GM21528 (cell line): ENCODE results near the gene LMO2.

ENCODE experiments used
- ATAC-seq: cut with Tn5 transposase; IDR thresholded peaks from one replicate; pipeline ENCODE4 v1.9.1; 2021; ENCODE audit warnings: mild to moderate bottlenecking, moderate library complexity; ENCODE audit not compliant: unreplicated experiment, low FRiP score

The LMO2 gene

DNA sequence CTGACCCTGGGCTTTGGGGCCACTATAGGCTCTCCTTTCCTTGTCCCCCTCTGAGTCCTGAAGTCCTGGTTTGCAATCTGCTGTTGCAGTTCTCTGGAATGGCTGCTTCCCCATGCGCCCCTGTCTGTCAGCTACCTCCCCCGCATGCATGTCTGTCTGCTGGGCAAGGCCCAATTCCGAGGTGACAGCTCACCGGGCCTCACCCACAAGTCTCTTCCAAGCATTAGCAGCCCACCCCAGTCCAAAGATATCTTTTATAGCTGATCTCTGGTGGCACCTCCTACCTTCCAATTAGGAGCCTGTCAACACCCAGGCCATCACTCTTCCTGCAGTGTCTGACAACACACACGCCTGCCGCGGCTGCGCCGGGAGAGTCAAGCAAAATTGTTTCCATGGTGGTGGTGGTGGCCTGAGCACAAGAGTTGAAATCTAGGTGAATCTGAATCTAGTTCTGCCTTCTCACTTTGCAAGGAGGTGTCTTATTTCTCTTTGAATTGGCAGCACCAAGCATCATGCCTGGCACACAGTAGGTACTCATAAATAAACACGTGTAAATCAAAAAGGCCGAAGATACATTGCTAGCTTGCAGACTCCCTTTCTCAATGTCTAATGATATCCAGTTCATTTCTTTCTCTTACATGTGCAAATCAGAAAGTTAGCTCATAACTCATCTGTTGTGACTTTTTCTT is 1.2 kb upstream of the LMO2 start:
- ATAC-seq: no peak

GRCh38 chr11:33889821-33890378 is 2.0 kb downstream of the LMO2 start:
- no peak for ATAC-seq

DNA sequence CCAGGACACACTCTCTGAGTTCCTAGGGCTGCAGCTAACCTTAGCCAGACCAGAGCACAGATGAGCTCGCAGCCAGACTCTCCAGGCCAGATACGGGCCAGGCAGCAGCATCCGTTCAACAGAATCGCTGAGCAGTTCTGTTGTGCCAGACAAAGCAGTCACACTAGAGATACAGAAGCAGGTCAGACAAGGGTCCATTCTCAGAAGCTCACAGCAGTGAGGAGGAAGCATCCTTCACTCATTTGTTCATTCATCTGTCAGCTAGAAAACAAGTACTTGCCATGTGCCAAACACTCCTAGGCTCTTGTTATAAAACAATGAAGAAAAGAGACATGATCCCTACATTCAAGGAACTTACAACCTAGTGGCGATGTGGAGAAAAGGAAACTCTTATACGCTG is 2.6 kb downstream of the LMO2 start:
- no peak for ATAC-seq

DNA sequence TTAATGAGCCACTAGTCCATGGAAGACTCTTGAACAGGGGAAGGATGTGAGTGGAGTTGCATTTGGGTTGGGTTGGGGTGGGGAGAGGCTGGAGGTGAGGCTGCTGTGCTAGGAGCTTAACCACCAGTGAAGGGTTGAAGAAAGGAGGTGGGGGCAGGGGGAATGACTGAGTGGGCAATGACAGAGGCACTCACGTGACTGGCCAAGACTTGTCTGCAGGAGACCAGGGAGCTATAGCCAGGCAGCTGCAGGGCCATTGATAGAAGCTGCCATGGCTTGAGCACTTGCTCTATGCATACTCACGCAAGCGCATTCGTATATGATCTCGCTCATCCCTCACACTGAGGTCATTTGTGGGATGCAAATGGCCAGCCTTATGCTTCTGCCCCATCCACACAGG is 4.0 kb downstream of the LMO2 start:
- ATAC-seq: no peak

- ATAC-seq: no peak
Observed at GRCh38 chr11:33885338-33886005, 6.4 kb downstream of the LMO2 start.

DNA sequence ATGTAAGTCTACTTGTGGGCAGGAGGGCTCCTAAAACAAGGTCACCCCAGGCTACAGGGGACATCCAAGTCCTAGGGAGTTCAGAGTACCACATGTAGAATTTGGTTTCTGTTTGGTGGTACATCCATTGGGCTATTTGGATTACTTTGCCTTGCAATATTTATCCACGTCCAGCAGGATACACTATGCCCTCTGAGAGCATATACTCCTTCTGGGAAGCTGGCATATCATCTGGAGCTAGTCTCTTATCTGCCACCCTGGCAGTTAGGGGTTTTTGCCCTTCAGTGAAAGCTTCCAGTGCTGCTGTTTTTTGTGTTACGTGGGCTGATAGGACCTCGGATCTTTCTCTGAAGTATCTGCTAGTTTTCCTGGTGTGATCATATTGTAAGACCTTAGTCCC is 7.3 kb downstream of the LMO2 start:
- ATAC-seq: no peak

DNA sequence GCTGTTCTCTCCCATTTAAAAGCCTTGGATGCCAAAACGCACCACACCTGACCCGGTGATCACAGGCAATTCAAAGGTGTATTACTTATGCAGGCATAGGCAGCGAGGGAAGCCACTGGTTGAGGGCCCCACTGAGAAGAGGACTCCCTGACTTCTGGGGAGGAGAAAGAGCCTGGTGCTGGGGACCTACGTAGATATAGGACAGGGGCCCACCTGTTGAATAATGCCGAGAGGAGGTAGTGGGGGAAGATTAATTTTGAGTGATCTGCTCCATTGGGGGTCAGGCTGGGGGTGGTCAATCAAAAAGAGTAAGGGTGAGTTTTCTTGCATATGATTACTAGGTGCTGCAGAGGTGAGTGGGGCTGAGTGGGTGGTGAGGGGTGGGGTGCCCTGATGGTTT is 7.8 kb downstream of the LMO2 start:
- no peak for ATAC-seq

DNA sequence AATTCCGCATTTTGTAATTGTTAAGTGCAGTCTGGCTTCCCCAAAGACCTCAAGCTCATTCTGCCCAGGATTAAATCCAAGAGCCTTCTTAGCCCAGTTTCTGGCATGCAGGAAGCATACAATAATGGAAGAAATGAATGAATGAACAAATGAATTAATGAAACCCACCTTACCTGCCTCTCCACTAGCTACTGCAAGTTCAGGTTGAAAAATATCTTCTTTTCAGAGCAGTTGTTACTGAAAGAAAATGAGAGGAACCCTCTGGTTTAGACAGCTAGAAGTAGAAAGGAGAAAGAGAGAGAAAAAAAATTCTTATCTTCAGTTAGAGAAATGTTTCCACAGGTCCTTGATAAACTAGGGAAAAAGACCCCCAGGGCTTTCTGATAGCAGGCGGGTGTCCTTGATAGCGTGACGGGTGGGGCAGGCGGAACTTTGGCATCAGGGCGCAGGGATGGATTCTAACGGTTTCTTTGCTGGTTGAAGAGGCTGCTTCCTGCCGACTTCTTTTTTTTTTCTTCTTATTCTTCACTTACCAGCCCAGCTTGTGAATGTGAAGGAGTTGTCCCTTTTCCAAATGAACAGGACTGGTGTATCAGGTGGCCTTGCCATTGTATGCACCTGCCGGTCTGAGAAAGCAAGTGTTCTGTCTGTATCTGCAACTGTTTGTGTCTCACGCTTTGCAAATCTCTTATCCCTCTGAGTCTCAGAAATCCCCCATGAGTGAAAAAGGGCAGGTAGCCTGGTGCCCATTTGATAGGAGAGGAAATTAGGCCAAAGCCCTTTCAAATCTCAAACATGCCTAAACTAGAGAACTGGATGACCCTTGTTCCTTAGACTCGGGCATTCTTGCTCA is 10.0 kb downstream of the LMO2 start:
- ATAC-seq: no peak

- ATAC-seq: no peak
Observed at GRCh38 chr11:33880979-33881378, 10.9 kb downstream of the LMO2 start.

- ATAC-seq: no peak
Observed at GRCh38 chr11:33879375-33879774, 12.5 kb downstream of the LMO2 start.

DNA sequence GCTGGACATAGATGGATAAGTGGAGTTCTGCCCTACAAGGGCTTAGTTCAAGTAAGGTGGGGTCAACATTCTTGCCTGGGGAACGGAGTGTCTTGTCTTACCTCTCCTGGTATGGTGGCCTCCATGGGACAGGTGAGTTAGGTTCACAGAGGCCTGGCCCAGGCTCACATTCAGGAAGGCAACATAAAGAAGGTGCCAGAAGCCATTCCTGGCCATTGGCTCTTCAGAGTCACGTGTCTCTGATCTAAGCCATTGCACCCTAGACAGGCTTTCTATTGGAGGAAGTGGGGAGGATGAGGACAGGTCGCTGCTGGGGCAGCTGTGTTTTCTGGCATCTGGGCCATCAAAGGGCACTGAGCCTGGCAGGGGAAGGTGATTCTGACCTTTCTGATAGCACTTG is 14.8 kb downstream of the LMO2 start:
- no peak for ATAC-seq

GRCh38 chr11:33875621-33876294 is 16.1 kb downstream of the LMO2 start:
- no peak for ATAC-seq

DNA sequence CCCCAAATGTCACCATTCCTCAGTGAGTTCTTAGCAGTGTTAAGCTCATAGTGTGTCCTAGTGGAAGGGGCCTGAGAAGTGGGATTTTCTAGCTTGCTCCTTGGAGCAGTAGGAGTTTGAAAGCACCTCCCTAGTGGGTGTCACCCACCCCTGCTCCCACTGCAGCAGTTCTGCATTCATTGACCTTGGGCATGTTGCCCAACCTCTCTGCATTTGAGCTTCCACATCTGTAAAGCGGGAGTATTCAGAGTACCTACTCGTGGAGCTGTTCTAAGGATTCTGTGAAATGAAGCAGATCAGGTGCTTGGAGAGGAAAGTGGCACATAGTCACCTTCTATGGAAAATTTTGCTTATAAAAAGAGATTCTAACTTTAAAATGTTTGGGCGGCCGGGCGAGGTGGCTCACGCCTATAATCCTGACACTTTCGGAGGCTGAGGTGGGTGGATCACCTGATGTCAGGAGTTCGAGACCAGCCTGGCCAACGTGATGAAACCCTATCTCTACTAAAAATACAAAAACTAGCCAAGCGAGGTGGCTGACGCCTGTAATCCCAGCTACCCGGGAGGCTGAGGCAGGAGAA is 16.9 kb downstream of the LMO2 start:
- no peak for ATAC-seq

GRCh38 chr11:33874433-33874832 is 17.4 kb downstream of the LMO2 start:
- ATAC-seq: no peak

DNA sequence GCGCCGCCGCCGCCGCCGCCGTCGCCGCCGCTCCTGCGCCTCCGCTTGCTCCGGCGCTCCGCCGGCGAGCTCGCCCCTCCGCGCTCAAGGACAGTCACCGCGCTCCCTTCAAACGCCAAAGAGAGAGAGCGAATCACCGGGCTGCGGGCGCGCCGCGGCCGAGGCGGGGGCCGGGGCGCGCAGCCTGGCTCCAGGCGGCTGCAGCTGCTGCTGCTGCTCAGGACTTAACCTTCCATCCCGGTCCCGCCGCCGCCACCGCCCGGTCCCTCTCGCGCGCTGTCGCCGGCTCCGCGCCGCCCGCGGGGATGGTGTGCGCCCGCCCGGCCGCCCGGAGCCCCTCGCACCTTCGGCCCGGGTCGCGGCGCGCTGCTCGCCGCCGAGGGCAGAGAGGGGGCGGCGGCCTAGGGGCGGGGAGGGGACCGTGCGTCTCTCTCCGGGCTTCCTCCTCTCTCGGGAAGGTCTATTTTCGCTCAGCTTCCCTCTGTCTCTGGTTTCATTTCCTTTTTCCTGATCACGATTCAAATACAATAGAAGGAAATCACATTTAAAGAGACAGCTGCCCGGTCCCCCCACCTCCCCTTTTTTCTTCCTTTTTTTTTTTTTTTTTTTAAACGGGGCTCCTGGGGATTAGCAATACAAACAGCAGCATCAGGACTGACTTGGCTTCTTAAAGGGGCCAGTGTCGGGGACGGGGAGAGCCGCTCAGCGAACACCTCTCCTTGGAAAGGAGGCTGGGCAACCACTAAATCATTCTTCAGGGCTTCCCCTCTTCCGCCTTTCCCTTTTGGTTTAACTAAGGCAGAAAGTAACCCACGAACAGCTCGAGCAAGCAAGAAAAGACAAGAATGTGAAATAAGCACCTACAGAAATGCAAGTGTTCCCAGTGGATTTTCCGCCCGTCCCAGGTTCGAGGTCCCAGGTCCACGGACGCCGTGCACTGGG is 22.1 kb downstream of the LMO2 start:
- ATAC-seq: peak; percentile 51

- ATAC-seq: no peak
Observed at GRCh38 chr11:33868647-33869461, 23.0 kb downstream of the LMO2 start.

- ATAC-seq: no peak
Observed at GRCh38 chr11:33867996-33868646, 23.8 kb downstream of the LMO2 start.

- ATAC-seq: no peak
Observed at GRCh38 chr11:33867561-33867960, 24.3 kb downstream of the LMO2 start.
